WTC11 (cell line): Measurements from ENCODE around the gene C11orf97.

Experiments used
- ATF3 ChIP-seq: sonication (generic); formaldehyde crosslinking; conservative IDR thresholded peaks from 2 replicates; pipeline ENCODE4 v1.8.1; 2022; ENCODE audit warnings: mild to moderate bottlenecking, missing genetic modification reagents
- CBFB ChIP-seq: sonication (generic); formaldehyde crosslinking; IDR thresholded peaks from 2 replicates; pipeline ENCODE4 v1.8.1; 2022; ENCODE audit warnings: mild to moderate bottlenecking, low read depth, missing genetic modification reagents
- CTCF ChIP-seq: fragments of 200-600 bp; IDR thresholded peaks from 2 replicates; pipeline ENCODE4 v1.8.0; 2022; ENCODE audit warnings: antibody characterized with exemption
- ETV6 ChIP-seq: sonication (generic); formaldehyde crosslinking; IDR thresholded peaks from 2 replicates; pipeline ENCODE4 v1.8.1; 2022; ENCODE audit warnings: mild to moderate bottlenecking, missing genetic modification reagents
- JUN ChIP-seq: sonication (generic); formaldehyde crosslinking; IDR thresholded peaks from 2 replicates; pipeline ENCODE4 v1.8.0; 2023; ENCODE audit warnings: mild to moderate bottlenecking, missing genetic modification reagents
- MAX ChIP-seq: sonication (generic); formaldehyde crosslinking; IDR thresholded peaks from 2 replicates; pipeline ENCODE4 v1.8.0; 2022; ENCODE audit warnings: mild to moderate bottlenecking, missing genetic modification reagents
- USF1 ChIP-seq: sonication (generic); formaldehyde crosslinking; IDR thresholded peaks from 2 replicates; pipeline ENCODE4 v1.8.0; 2022; ENCODE audit warnings: mild to moderate bottlenecking, missing genetic modification reagents
- USF2 ChIP-seq: sonication (generic); formaldehyde crosslinking; IDR thresholded peaks from 2 replicates; pipeline ENCODE4 v1.8.1; 2023; ENCODE audit warnings: mild to moderate bottlenecking, missing genetic modification reagents, moderate library complexity
- ZBTB21 ChIP-seq: sonication (generic); formaldehyde crosslinking; IDR thresholded peaks from 2 replicates; pipeline ENCODE4 v1.8.1; 2023; ENCODE audit warnings: mild to moderate bottlenecking, missing genetic modification reagents, borderline replicate concordance
- ZNF121 ChIP-seq: sonication (generic); formaldehyde crosslinking; IDR thresholded peaks from 2 replicates; pipeline ENCODE4 v1.8.0; 2023; ENCODE audit warnings: missing genetic modification reagents
- TF ChIP-seq, protein P1 (sequence below): fragments of 250-450 bp; sonication (Bioruptor Pico); conservative IDR thresholded peaks from 2 replicates; pipeline ENCODE4 v1.9.0; 2021; ENCODE audit warnings: mild to moderate bottlenecking
- TF ChIP-seq, protein P2 (sequence below): sonication (generic); formaldehyde crosslinking; IDR thresholded peaks from 2 replicates; pipeline ENCODE4 v1.8.0; 2022; ENCODE audit warnings: missing genetic modification reagents
- TF ChIP-seq, protein P3 (sequence below): sonication (generic); formaldehyde crosslinking; IDR thresholded peaks from 2 replicates; pipeline ENCODE4 v1.8.1; 2022; ENCODE audit warnings: low read depth, missing genetic modification reagents, borderline replicate concordance

GRCh38 chr11:94469416-94469815 is 42.8 kb upstream of the C11orf97 start:
- no peak for TF ChIP-seq USF1 (CRISPR knock-in tag)
- no peak for TF ChIP-seq ATF3 (CRISPR knock-in tag)
- no peak for TF ChIP-seq USF2
- TF ChIP-seq, protein P1, sequence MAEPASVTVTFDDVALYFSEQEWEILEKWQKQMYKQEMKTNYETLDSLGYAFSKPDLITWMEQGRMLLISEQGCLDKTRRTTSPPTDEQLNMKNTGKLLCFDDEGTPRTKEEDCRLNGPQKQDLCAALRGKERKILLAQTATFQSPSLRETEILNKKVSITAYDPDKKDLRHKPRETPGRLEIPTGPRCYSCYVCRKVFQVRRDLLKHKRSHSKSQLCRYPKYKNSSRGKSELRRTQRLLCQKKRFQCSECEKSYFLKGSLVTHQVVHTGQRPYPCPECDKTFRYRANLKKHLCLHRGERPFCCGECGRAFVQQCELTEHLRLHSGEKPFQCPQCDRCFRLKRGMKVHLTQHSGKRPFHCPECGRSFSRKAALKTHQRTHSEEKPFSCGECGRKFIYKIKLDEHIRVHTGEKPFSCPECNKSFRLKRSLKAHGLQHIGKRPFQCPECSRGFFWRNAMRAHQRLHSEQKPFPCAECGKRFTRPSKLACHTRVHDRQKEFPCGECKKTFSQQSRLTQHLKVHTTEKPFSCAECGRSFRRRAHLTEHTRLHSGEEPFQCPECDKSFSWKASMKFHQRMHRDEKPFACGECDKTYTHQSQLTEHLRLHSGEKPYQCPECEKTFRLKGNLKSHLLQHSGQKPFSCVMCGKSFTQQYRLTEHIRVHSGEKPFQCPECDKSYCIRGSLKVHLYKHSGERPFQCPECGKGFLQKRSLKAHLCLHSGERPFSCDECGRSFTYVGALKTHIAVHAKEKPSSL (CRISPR knock-in tag) = no peak
- TF ChIP-seq, protein P2, sequence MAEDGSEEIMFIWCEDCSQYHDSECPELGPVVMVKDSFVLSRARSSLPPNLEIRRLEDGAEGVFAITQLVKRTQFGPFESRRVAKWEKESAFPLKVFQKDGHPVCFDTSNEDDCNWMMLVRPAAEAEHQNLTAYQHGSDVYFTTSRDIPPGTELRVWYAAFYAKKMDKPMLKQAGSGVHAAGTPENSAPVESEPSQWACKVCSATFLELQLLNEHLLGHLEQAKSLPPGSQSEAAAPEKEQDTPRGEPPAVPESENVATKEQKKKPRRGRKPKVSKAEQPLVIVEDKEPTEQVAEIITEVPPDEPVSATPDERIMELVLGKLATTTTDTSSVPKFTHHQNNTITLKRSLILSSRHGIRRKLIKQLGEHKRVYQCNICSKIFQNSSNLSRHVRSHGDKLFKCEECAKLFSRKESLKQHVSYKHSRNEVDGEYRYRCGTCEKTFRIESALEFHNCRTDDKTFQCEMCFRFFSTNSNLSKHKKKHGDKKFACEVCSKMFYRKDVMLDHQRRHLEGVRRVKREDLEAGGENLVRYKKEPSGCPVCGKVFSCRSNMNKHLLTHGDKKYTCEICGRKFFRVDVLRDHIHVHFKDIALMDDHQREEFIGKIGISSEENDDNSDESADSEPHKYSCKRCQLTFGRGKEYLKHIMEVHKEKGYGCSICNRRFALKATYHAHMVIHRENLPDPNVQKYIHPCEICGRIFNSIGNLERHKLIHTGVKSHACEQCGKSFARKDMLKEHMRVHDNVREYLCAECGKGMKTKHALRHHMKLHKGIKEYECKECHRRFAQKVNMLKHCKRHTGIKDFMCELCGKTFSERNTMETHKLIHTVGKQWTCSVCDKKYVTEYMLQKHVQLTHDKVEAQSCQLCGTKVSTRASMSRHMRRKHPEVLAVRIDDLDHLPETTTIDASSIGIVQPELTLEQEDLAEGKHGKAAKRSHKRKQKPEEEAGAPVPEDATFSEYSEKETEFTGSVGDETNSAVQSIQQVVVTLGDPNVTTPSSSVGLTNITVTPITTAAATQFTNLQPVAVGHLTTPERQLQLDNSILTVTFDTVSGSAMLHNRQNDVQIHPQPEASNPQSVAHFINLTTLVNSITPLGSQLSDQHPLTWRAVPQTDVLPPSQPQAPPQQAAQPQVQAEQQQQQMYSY (CRISPR knock-in tag) = no peak
- no peak for TF ChIP-seq ZNF121 (CRISPR knock-in tag)
- TF ChIP-seq MAX (CRISPR knock-in tag) = no peak
- TF ChIP-seq CTCF = no peak
- no peak for TF ChIP-seq ETV6
- no peak for TF ChIP-seq ZBTB21 (CRISPR knock-in tag)
- no peak for TF ChIP-seq JUN (CRISPR knock-in tag)
- TF ChIP-seq, protein P3, sequence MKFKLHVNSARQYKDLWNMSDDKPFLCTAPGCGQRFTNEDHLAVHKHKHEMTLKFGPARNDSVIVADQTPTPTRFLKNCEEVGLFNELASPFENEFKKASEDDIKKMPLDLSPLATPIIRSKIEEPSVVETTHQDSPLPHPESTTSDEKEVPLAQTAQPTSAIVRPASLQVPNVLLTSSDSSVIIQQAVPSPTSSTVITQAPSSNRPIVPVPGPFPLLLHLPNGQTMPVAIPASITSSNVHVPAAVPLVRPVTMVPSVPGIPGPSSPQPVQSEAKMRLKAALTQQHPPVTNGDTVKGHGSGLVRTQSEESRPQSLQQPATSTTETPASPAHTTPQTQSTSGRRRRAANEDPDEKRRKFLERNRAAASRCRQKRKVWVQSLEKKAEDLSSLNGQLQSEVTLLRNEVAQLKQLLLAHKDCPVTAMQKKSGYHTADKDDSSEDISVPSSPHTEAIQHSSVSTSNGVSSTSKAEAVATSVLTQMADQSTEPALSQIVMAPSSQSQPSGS (CRISPR knock-in tag) = no peak
- TF ChIP-seq CBFB (CRISPR knock-in tag) = no peak
